ENCODE data around the gene AP4B1. TPM values are rescaled to one million over a fixed set of nuclear protein-coding genes. Genes with fewer than 3 reads are reported as not detected.

AP4B1 gene
- total and polyA plus RNA-seq, 9 of the 15 experiments (the other 6 are each of a cell fraction or from before 2014, with no cell fraction given) = 15.8 to 36.5 (median 24.6) TPM

- H3K4me3 ChIP-seq = no peak overlapping the region
- intact Hi-C loops (cut with micrococcal nuclease) (loop anchor here (1.0 kb wide), 1 partner anchor 31 kb away; the partner anchor contains the start of gene DCLRE1B), in situ Hi-C loops (cut with MboI) (no loop called here)
- no peaks in the 10 kb centered on the region for H3K9me3 ChIP-seq (replicated peaks; ENCODE audit: control insufficient read depth, insufficient read depth, low read depth, low read length)
- ChIA-PET CTCF (ENCODE audit: low intra/inter-chr PET ratio) (interaction anchor here (0.6 kb wide), 1 partner anchor 1073 kb away, joined by 3 read pairs; no protein-coding TSS in a partner anchor), POLR2A (interaction anchor here (1.0 to 1.2 kb wide), 2 partner anchors 14 to 19 kb away, joined by 3 to 4 read pairs; no protein-coding TSS in a partner anchor)
- H3K4me1 ChIP-seq (replicated peaks in 1 of 2; ENCODE audit: control insufficient read depth in 2 of 2, insufficient read depth in 2 of 2, low read length in 2 of 2) = peaks cover 0 to 32% of the 10 kb centered on the region in 2 experiments; a peak in 4 of 5 replicates
- no TSS peak for BruUV-seq (replicated peaks)
- H3K27me3 ChIP-seq (ENCODE audit: control insufficient read depth in 2 of 2, insufficient read depth in 2 of 2, low read length in 2 of 2) = no peaks in the 10 kb centered on the region
- peak overlapping the region; percentile 15; the same call in 1 of the 3 replicates for H3K27ac ChIP-seq (ENCODE audit: extremely low read depth, low read depth, low read length)
- H3K79me2 ChIP-seq (ENCODE audit: control insufficient read depth, insufficient read depth, low read length) = no peaks in the 10 kb centered on the region
- ATAC-seq = peak; percentile 88
- 9% methylated on average over 1 of the region's 1 CpG for WGBS (ENCODE audit: insufficient coverage, low coverage, missing lambda C conversion rate)
- H3K9me1 ChIP-seq (ENCODE audit: control insufficient read depth, insufficient read depth, low read length) = no peaks in the 10 kb centered on the region
- DNase-seq (ENCODE audit: extremely low read depth in 1 of 4, low spot score in 3 of 4) = peak; percentile 31 to 70 (median 52)
- no peak overlapping the region for H3K4me2 ChIP-seq (ENCODE audit: insufficient read depth, low read length)
- no peaks in the 10 kb centered on the region for H3K36me3 ChIP-seq (ENCODE audit: control insufficient read depth, insufficient read depth, low read length)
- peak overlapping the region; percentile 70 for H2AFZ ChIP-seq (ENCODE audit: low read depth, low read length)
- no peaks in the 10 kb centered on the region for H4K20me1 ChIP-seq (replicated peaks; ENCODE audit: control insufficient read depth, insufficient read depth, low read length)
- H3K9ac ChIP-seq (ENCODE audit: insufficient read depth in 1 of 2, low read depth in 2 of 2, low read length in 2 of 2) = no peak overlapping the region
- FAIRE-seq = peak; percentile 77
- no peak for TF ChIP-seq FOS (IDR thresholded peaks at IDR 0.05; ENCODE audit: extremely low read depth, insufficient read length)
- TF ChIP-seq MYNN (IDR thresholded peaks at IDR 0.05) = no peak
- no peak for TF ChIP-seq MYNN (CRISPR knock-in tag; IDR thresholded peaks at IDR 0.05)
- TF ChIP-seq RNF219 (CRISPR knock-in tag; IDR thresholded peaks at IDR 0.05) = no peak
- no peak for TF ChIP-seq CGGBP1 (CRISPR knock-in tag; IDR thresholded peaks at IDR 0.05)
- no peak for TF ChIP-seq CTCFL (IDR thresholded peaks at IDR 0.05; ENCODE audit: borderline replicate concordance, insufficient read depth, low read depth, low read length, poor library complexity, severe bottlenecking)
- no peak; the same call in 1 of the 2 replicates for TF ChIP-seq ZNF24 (IDR thresholded peaks at IDR 0.05)
- peak; percentile 32 for TF ChIP-seq L3MBTL2 (IDR thresholded peaks at IDR 0.05)
- TF ChIP-seq SNRNP70 (optimal IDR thresholded peaks at IDR 0.05; ENCODE audit: low read depth, low read length) = no peak
- TF ChIP-seq ZNF23 (CRISPR knock-in tag; IDR thresholded peaks at IDR 0.05) = no peak
- TF ChIP-seq NELFE (IDR thresholded peaks at IDR 0.05; ENCODE audit: insufficient read depth, insufficient read length) = no peak
- TF ChIP-seq ZBED1 (IDR thresholded peaks at IDR 0.05) = no peak
- TF ChIP-seq ZNF76 (CRISPR knock-in tag; IDR thresholded peaks at IDR 0.05; ENCODE audit: borderline replicate concordance) = no peak
- TF ChIP-seq ZNF239 (CRISPR knock-in tag; IDR thresholded peaks at IDR 0.05) = no peak
- peak; percentile 84 for TF ChIP-seq EHMT2 (IDR thresholded peaks at IDR 0.05)
- no peak for TF ChIP-seq GATAD2A (IDR thresholded peaks at IDR 0.05)
- TF ChIP-seq NFIC (IDR thresholded peaks at IDR 0.05) = peak; percentile 67
- no peak for TF ChIP-seq TCF7 (IDR thresholded peaks at IDR 0.05; ENCODE audit: borderline replicate concordance)
- TF ChIP-seq MEIS2 (IDR thresholded peaks at IDR 0.05; ENCODE audit: partially characterized antibody) = peak; percentile 35
- TF ChIP-seq SAFB (IDR thresholded peaks at IDR 0.05; ENCODE audit: borderline replicate concordance, low read depth, low read length) = no peak
- TF ChIP-seq ZNF561 (CRISPR knock-in tag; conservative IDR thresholded peaks at IDR 0.05) = no peak
Observed at GRCh38 chr1:113874012-113874879, 30.4 kb downstream of the AP4B1 start.

Measured in K562 (cell line).